ENCODE measurements around the gene OXCT2.
"Not testable (repeated sequence)": the region's sequence is repeated elsewhere in the genome, so short reads cannot be mapped to it uniquely, and the experiment has no call there.

Gene OXCT2

DNA sequence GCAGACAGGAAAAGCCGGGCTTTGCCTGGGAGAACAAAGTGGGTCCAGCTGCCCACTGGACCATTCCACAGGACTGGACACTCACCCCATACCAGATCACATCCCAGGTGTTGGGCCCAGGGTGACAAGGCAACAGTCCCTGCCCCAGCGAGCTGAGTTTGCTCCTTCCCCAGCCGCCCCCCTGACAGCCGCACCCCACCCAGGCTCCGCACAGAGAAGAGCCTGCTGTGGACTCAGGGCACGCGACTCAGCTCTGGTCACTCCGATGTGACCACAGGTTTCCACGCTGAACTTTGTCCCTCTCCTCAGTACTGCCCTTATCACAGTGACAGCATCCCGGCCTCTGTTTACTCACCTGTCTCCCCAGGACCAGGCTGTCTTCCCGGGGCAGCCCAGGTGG is 16.3 kb upstream of the OXCT2 start:
- no peak for TF ChIP-seq CTCF (IDR thresholded peaks at IDR 0.05; ENCODE audit: borderline replicate concordance, control extremely low read depth, extremely low read depth, insufficient read depth, missing control alignments)
- DNase-seq (ENCODE audit: low spot score) = no peak
- in situ Hi-C loops (cut with MboI; ENCODE audit: low sequenced_read_pairs, unreplicated experiment) = no loop called here

DNA sequence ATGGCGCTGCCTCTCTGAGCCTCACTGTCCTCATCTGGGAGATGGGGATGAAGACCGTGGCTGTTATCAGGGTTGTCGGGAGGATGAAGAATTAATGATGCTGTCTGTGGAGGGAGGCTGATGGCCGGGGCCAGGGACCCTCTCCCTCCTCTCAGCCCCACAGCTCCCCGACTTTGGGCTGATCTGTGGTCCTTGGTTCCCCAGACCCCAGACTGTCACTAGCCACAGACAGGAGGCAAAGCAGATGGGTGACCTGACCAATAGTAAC is 15.9 kb upstream of the OXCT2 start:
- DNase-seq (ENCODE audit: low spot score) = not testable (repeated sequence)

DNA sequence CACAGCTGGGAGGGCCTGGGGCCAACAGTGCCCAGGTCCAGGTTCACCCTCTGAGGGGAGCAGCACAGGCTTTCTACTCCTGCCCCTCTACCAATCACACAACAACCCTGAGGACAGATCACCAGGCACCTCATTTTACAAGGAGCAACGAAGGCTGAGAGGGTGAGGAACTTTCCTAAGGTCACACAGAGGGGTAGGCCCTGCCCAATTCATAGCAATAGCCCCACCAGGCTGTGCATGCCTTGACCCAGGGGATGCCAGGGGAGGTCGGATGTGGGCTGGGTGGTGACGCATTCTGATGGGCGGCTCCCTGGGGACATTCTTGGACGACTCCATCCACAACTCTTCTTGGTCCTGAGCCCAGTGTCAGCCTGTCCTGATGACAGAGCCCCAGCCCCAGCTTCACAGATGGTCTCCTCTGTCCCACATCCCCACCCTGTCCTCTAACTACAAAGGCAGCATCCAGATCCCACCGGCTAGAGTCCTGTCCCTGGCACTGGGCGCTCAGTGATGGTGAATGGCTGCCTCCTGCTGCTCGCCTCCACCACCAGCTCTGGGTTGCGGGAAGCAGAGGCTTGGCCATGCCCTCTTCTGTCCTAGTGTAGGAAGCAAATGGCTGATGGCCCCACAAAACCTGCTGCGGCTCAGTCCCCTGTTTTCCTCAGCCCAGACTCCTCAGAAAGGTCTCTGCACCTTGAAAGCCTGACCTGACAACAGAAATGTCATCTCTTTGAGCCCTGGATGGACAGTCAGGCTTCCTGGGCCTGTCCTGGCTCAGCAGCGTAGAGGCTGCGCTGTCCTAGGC is 15.4 kb upstream of the OXCT2 start:
- DNase-seq (ENCODE audit: low spot score); in situ Hi-C loops (cut with MboI; ENCODE audit: low sequenced_read_pairs, unreplicated experiment): not testable (repeated sequence)

More for the DNA sequence above, 15.9 kb upstream of the OXCT2 start:
- in situ Hi-C loops (cut with MboI; ENCODE audit: low sequenced_read_pairs, unreplicated experiment) = not testable (repeated sequence)

GRCh38 chr1:39782685-39783084 is 11.5 kb upstream of the OXCT2 start:
- in situ Hi-C loops (cut with MboI; ENCODE audit: low sequenced_read_pairs, unreplicated experiment); DNase-seq (ENCODE audit: low spot score): not testable (repeated sequence)

DNA sequence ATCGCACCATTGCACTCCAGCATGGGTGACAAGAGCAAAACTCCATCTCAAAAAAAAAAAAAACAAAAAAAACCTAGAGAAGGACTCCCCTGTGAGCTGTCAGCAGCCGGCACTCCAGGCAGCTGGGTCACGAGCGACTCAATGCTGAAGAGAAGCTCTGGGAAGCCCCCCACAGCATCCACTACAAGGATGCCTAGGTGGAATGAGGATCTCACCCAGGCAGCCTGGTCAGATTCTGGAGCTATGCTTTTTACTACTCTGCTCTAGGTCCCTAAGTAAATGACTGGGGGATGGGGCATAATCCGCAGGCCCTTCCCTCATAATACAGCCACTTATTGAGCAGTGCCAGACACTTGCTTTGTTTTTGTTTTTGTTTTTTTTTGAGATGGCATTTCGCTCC is 11.0 kb upstream of the OXCT2 start:
- in situ Hi-C loops (cut with MboI; ENCODE audit: low sequenced_read_pairs, unreplicated experiment) = no loop called here
- TF ChIP-seq CTCF (IDR thresholded peaks at IDR 0.05; ENCODE audit: borderline replicate concordance, control extremely low read depth, extremely low read depth, insufficient read depth, missing control alignments) = no peak

DNA sequence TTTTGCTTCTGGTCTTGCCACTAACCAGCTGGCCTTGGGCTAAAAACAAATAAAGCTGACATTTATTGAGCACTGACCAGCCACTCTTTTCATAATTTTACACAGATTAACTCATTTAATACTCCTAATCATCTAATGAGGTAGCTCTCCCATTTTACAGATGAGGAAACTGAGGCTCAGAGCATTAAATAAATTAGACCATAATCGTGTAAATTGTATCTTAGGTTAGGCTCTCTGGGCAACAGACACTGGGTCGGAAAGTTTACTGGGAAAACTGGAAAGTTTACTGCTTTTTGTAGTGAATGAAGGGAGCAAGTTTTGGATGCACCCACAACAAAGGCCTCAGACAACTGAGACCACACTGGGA is 10.2 kb upstream of the OXCT2 start:
- no peak for DNase-seq (ENCODE audit: low spot score)
- in situ Hi-C loops (cut with MboI; ENCODE audit: low sequenced_read_pairs, unreplicated experiment) = no loop called here
- no peak for TF ChIP-seq CTCF (IDR thresholded peaks at IDR 0.05; ENCODE audit: borderline replicate concordance, control extremely low read depth, extremely low read depth, insufficient read depth, missing control alignments)

More for the DNA sequence above, 11.0 kb upstream of the OXCT2 start:
- DNase-seq (ENCODE audit: low spot score) = no peak

GRCh38 chr1:39779821-39780220 is 8.7 kb upstream of the OXCT2 start:
- in situ Hi-C loops (cut with MboI; ENCODE audit: low sequenced_read_pairs, unreplicated experiment) = no loop called here
- no peak for TF ChIP-seq CTCF (IDR thresholded peaks at IDR 0.05; ENCODE audit: borderline replicate concordance, control extremely low read depth, extremely low read depth, insufficient read depth, missing control alignments)
- DNase-seq (ENCODE audit: low spot score) = no peak

DNA sequence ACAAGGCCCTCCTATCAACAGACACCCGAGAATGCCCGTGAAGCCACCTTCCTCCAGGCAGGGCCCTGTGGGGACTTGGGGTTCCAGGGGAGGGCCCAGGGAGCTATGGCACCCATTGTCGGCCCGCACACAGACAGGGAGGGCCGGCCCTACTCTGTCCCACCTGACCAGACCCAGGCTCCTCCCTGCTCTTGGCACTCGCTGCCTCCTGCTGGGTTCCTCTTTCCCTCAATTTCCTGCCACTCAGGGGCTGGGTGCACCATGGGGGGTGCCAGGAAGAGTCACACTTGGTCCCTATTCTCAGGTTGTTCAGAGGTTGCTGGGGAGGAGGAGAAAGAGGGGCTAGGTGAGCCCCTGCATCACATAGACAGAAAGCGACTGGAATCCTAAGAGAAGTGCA is 8.0 kb upstream of the OXCT2 start:
- TF ChIP-seq CTCF (IDR thresholded peaks at IDR 0.05; ENCODE audit: borderline replicate concordance, control extremely low read depth, extremely low read depth, insufficient read depth, missing control alignments) = no peak
- DNase-seq (ENCODE audit: low spot score) = no peak
- in situ Hi-C loops (cut with MboI; ENCODE audit: low sequenced_read_pairs, unreplicated experiment) = no loop called here

DNA sequence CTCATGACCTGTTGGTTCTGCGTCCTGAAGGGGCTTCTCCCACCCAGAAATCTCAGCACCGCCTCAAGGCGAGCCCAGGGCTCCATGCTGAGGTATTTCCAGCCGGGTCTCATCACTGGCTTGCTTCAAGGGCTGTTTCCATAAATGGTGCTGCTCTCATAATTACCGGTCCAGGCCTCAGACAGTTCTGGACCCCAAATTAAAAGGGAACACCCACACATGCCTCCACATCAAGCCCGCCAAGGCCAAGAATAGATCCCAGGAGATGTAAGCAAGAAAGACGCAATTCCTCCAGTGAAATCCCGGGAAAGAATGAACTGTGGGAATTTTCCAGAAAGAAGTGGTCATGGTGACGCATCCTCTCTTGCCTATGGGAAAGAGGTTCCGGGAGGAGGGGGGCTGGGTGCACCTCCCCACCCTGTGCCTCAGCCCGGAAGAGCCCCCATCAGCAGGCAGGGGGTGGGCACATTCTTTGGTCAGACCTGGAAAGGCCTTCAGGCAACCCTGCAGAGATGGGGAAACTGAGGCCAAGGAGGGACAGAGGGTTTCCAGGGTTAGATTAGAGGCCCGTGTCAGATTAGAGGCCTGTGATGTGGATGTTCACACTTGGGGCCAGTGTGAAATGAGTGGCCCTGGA is 7.4 kb upstream of the OXCT2 start:
- DNase-seq (ENCODE audit: low spot score); in situ Hi-C loops (cut with MboI; ENCODE audit: low sequenced_read_pairs, unreplicated experiment): not testable (repeated sequence)

GRCh38 chr1:39777896-39778295 is 6.7 kb upstream of the OXCT2 start:
- in situ Hi-C loops (cut with MboI; ENCODE audit: low sequenced_read_pairs, unreplicated experiment); DNase-seq (ENCODE audit: low spot score): not testable (repeated sequence)
